ENCODE results near the gene WDR46.
"Not testable (repeated sequence)": the region's sequence is repeated elsewhere in the genome, so short reads cannot be mapped to it uniquely, and the experiment has no call there.

GRCh38 chr6:33285214-33285613 lies 3.8 kb downstream of the WDR46 start:
- TF ChIP-seq CTCF (IDR thresholded peaks at IDR 0.05; ENCODE audit: low read depth, low read length); POLR2A (IDR thresholded peaks at IDR 0.05; ENCODE audit: extremely low read depth, insufficient read length): not testable (repeated sequence)

All from NB4 (cell line).